ENCODE results near the gene MRPL33. TPM values are rescaled to one million over a fixed set of nuclear protein-coding genes. Genes with fewer than 3 reads are reported as not detected.

The MRPL33 gene
- total RNA-seq, 3 donors from 2014 or later: 43.4 to 88.2 (median 53.8) TPM

DNA sequence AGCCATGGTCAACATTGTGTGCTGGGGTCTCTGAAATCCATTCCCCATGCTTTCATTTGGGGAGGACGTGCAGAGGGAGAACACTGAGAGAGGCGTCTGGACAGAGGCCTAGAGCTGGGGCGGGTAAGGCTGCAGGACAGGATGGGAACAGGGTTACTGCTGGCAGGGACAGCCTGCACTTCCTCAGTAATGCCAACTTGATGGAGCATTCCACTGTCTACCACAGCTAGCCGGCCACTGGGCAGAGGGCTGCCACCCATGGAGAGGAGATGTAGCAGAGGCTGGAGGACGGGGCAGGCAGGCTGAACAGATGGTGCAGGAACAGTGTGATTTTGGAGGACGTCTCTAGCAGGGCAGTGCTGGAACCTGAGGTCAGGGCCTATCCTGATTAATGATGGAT lies 29.3 kb downstream of the MRPL33 start:
- DNase-seq (no peak), ATAC-seq (no peak)
- no peaks in the 10 kb centered on the region for H3K9me3 ChIP-seq
- no peak overlapping the region for H3K4me3 ChIP-seq
- no peaks in the 10 kb centered on the region for H3K36me3 ChIP-seq (ENCODE audit: low read depth)
- H3K4me1 ChIP-seq (ENCODE audit: low read depth): no peaks in the 10 kb centered on the region
- TF ChIP-seq, protein P1, sequence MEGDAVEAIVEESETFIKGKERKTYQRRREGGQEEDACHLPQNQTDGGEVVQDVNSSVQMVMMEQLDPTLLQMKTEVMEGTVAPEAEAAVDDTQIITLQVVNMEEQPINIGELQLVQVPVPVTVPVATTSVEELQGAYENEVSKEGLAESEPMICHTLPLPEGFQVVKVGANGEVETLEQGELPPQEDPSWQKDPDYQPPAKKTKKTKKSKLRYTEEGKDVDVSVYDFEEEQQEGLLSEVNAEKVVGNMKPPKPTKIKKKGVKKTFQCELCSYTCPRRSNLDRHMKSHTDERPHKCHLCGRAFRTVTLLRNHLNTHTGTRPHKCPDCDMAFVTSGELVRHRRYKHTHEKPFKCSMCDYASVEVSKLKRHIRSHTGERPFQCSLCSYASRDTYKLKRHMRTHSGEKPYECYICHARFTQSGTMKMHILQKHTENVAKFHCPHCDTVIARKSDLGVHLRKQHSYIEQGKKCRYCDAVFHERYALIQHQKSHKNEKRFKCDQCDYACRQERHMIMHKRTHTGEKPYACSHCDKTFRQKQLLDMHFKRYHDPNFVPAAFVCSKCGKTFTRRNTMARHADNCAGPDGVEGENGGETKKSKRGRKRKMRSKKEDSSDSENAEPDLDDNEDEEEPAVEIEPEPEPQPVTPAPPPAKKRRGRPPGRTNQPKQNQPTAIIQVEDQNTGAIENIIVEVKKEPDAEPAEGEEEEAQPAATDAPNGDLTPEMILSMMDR (IDR thresholded peaks at IDR 0.05): no peak
- intact Hi-C loops (cut with DNase I, micrococcal nuclease): no loop called here

DNA sequence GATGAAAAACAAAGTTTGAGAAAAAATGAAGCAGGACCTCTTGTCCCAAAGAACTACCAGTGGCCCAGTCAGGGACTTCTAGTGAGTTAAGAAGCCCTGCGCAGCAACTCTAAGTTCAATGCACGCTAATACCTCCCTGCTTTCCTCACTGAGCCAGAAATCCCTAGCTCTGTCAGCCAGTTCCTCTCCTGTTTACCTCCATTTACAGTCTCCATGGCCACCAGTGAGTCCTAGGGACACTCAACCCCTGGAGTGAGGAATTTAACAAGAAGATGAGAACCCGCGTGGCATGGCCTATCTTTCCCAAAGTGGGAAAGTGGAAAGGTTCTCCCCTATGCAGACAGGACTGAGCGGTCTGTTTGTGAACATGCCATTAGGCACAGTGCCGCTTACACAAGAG lies 31.0 kb downstream of the MRPL33 start:
- TF ChIP-seq, protein P1 (IDR thresholded peaks at IDR 0.05): no peak
- Histone ChIP-seq H3K9me3 (no peaks in the 10 kb centered on the region), H3K4me3 (no peak overlapping the region), H3K4me1 (ENCODE audit: low read depth) (no peaks in the 10 kb centered on the region), H3K36me3 (ENCODE audit: low read depth) (no peaks in the 10 kb centered on the region)
- ATAC-seq: no peak
- intact Hi-C loops (cut with DNase I, micrococcal nuclease): no loop called here
- no peak for DNase-seq

DNA sequence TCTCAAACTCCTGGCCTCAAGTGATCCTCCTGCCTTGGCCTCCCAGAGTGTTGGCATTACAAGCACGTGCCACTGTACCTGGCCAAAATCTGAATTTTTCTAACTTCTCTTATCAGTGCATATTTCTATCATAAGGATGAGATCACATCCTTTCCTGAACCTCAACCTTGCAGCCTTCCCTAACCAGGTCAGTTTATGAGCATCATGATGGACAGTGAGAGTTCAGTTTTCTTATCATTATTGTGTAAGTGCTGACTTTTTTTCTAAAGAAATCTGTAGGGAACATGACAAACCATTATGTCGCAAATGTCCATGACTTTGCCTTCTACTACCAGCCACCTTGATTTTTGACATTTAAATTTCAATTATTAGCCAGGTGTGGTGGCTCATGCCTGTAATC lies 31.5 kb downstream of the MRPL33 start:
- no peak for ATAC-seq
- TF ChIP-seq, protein P1 (IDR thresholded peaks at IDR 0.05): no peak
- DNase-seq: no peak
- H3K4me3 ChIP-seq: no peak overlapping the region
- no peaks in the 10 kb centered on the region for H3K4me1 ChIP-seq (ENCODE audit: low read depth)
- intact Hi-C loops (cut with DNase I, micrococcal nuclease): no loop called here
- no peaks in the 10 kb centered on the region for H3K9me3 ChIP-seq
- H3K36me3 ChIP-seq (ENCODE audit: low read depth): no peaks in the 10 kb centered on the region

DNA sequence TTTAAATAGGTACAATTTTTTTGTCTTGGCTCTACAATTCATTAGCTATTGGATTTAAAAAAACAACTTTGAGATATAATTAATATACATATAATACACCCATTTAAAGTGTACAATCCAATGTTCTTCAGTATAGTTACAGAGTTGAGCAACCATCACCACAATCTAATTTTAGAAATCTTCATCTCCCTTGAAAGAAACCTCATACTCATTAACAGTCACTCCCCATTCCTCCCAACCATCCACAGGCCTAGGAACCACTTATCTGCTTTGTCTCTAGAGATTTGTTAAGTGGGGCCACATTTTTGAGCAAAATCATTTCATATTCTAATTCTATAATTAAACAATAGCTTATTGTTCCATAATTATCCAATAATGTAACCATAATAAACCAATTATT lies 32.6 kb downstream of the MRPL33 start:
- ATAC-seq (no peak), DNase-seq (no peak)
- Histone ChIP-seq H3K36me3 (ENCODE audit: low read depth) (no peaks in the 10 kb centered on the region), H3K4me3 (no peak overlapping the region), H3K4me1 (ENCODE audit: low read depth) (no peaks in the 10 kb centered on the region), H3K9me3 (no peaks in the 10 kb centered on the region)
- TF ChIP-seq, protein P1 (IDR thresholded peaks at IDR 0.05): no peak
- intact Hi-C loops (cut with DNase I, micrococcal nuclease): no loop called here

DNA sequence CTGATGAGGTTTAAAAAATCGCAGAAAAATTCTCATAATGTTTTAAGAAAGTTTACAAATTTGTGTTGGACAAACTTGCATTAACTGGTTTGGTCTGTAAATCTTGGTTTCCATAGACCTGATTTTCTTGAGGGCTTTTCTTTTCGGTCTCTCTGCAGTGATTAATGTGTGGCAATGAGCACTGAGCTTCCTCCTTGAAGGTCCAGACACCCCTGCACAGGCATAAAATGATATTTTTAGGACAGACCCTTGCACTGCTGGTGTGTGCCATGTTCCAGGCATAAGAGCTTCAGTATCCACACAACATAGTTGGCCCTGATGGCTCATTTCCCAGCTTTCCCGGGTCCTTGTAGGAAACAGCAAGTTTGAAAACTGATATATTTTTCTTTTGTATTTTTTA lies 33.7 kb downstream of the MRPL33 start:
- Histone ChIP-seq H3K4me3 (no peak overlapping the region), H3K9me3 (no peaks in the 10 kb centered on the region), H3K36me3 (ENCODE audit: low read depth) (no peaks in the 10 kb centered on the region), H3K4me1 (ENCODE audit: low read depth) (no peaks in the 10 kb centered on the region)
- DNase-seq: no peak
- TF ChIP-seq, protein P1 (IDR thresholded peaks at IDR 0.05): no peak
- intact Hi-C loops (cut with DNase I, micrococcal nuclease): no loop called here
- ATAC-seq: no peak
